ENCODE results near the gene TIMM17B.

Gene TIMM17B

GRCh38 chrX:48897625-48898306, at the start of gene TIMM17B, which contains the start of gene PQBP1:
Gene TIMM17B, minus strand, starts transcription at chrX:48897768. Its CDS starts 19 bp downstream, at chrX:48897749.
Gene PQBP1, plus strand, starts transcription at chrX:48897930. Its CDS starts 580 bp downstream, at chrX:48898510.
- Histone ChIP-seq H3K36me3 (replicated peaks) (peaks cover 50% of the 10 kb centered on the region), H3K4me3 (peak within 1 kb of the TSS; percentile 73), H3K27me3 (ENCODE audit: low read depth) (no peaks in the 10 kb centered on the region), H3K9me3 (no peaks in the 10 kb centered on the region), H3K4me1 (peaks cover 5% of the 10 kb centered on the region)
- DNase-seq (ENCODE audit: low spot score in 2 of 2), result peak; percentile 96 to 98
- in situ Hi-C loops (cut with MboI; ENCODE audit: low sequenced_read_pairs), result loop anchor here (5.0 kb wide), 1 partner anchor 270 kb away; no protein-coding TSS in a partner anchor

GRCh38 chrX:48945517-48946348, 48.2 kb upstream of the TIMM17B start:
- H3K4me1 ChIP-seq, result no peaks in the 10 kb centered on the region
- H3K4me3 ChIP-seq, result no peak overlapping the region
- no peaks in the 10 kb centered on the region for H3K27me3 ChIP-seq (ENCODE audit: low read depth)
- peaks cover 23% of the 10 kb centered on the region for H3K36me3 ChIP-seq (replicated peaks)
- H3K9me3 ChIP-seq, result no peaks in the 10 kb centered on the region
- peak; percentile 14 to 78 for DNase-seq (ENCODE audit: low spot score in 2 of 2)
- in situ Hi-C loops (cut with MboI; ENCODE audit: low sequenced_read_pairs), result no loop called here

DNA sequence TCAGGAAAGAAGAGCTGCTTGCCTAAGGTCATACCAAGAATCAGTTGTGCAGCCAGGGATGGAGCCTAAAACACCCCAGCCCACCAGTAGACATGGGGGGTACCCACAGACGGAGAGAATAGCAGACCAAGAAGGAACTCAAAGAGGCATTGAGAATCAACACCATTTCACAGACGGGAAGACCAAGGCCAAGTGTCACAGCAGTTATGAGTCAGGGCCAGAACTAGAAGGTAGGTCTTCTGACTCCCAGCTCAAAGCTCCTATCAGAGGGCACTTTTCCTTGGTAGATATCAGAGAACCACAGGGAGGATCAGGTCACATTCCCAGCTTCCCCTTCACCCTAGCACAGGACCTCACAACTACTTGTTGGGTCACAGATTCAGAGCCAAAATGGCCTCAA, 45.3 kb upstream of the TIMM17B start:
- in situ Hi-C loops (cut with MboI; ENCODE audit: low sequenced_read_pairs), result no loop called here
- DNase-seq (ENCODE audit: low spot score in 2 of 2), result no peak
- Histone ChIP-seq H3K27me3 (ENCODE audit: low read depth) (no peaks in the 10 kb centered on the region), H3K9me3 (no peaks in the 10 kb centered on the region), H3K4me1 (no peaks in the 10 kb centered on the region), H3K4me3 (no peak overlapping the region), H3K36me3 (replicated peaks) (peaks cover 39% of the 10 kb centered on the region)

- Histone ChIP-seq H3K9me3 (no peaks in the 10 kb centered on the region), H3K4me1 (no peaks in the 10 kb centered on the region), H3K4me3 (no peak overlapping the region), H3K36me3 (replicated peaks) (peaks cover 53% of the 10 kb centered on the region), H3K27me3 (ENCODE audit: low read depth) (no peaks in the 10 kb centered on the region)
- no peak for DNase-seq (ENCODE audit: low spot score in 2 of 2)
- in situ Hi-C loops (cut with MboI; ENCODE audit: low sequenced_read_pairs), result no loop called here
These were observed 42.9 kb upstream of the TIMM17B start for GRCh38 chrX:48940404-48940955.

DNA sequence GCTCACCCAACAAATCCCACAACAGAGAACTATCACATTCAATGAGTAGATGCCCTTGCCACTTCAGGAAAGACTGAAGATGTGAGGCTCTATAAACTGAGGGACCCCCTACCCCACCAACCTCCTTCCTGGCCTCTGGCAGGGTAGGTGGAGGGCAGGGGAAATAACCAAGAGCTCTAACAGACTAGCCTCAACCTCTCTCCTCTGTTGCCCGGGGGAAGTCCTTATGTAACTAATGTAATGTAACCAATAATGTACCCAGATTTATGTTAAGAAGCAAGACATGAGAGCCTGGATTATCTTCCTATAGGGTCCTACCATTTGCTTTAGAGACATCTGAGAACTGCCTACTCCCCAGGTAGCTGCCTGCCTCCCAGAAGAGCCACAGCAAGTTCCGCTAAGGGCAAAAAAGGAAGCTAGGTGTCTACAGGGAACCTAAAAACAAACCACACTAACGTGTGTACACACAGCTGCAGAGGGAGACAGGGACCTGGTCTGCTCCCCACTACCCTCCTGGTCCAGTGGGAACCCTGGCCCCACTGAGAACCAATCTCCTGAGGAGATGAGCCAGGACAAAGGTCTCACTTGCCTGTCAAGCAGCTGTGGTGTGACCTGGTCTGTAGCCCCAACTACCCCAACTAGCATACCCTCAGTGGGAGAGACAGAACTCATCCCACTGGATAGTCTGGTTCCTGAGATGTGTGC, 42.1 kb upstream of the TIMM17B start:
- in situ Hi-C loops (cut with MboI; ENCODE audit: low sequenced_read_pairs), result no loop called here

DNA sequence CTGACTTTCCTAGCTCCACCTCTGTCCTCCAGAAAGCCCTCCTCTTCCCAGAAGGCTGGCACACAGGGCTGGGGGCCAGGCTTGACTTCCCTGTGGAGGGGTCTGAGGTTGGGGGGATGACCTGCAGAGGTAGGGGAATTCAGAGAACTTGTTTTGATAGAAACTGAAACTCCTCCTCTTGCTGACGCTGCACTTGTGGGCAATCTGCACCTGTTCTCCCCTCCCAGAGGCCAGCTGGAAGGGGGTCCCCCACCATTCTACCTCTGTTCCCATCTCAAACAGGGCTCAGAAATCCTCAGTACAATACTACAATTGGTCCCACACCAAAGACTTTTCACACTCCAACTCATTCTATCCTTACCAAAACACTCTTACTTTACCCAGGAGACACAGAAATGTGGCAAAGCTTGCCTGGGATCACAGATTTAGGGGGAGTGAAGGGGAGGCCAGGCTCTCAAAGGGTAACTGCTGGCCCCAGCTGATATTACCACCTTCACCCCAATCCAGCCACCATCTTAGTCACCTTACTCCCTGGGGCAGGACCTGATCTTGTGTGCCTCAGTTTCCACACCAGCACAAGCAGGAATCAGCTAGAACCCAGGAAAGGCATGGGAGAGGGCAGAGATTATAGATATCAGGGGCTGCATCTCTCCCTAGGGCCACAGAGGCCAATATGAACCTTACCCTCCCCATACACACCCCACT, 41.3 kb upstream of the TIMM17B start:
- no peaks in the 10 kb centered on the region for H3K4me1 ChIP-seq
- in situ Hi-C loops (cut with MboI; ENCODE audit: low sequenced_read_pairs), result no loop called here
- no peak overlapping the region for H3K4me3 ChIP-seq
- no peaks in the 10 kb centered on the region for H3K9me3 ChIP-seq
- H3K27me3 ChIP-seq (ENCODE audit: low read depth), result no peaks in the 10 kb centered on the region
- H3K36me3 ChIP-seq (replicated peaks), result peaks cover 61% of the 10 kb centered on the region
- no peak for DNase-seq (ENCODE audit: low spot score in 2 of 2)

More for the DNA sequence above, 42.1 kb upstream of the TIMM17B start:
- Histone ChIP-seq H3K9me3 (no peaks in the 10 kb centered on the region), H3K4me3 (no peak overlapping the region), H3K27me3 (ENCODE audit: low read depth) (no peaks in the 10 kb centered on the region), H3K4me1 (no peaks in the 10 kb centered on the region), H3K36me3 (replicated peaks) (peaks cover 54% of the 10 kb centered on the region)
- no peak for DNase-seq (ENCODE audit: low spot score in 2 of 2)

GRCh38 chrX:48937054-48937907, 39.7 kb upstream of the TIMM17B start:
- Histone ChIP-seq H3K9me3 (no peaks in the 10 kb centered on the region), H3K4me3 (no peak overlapping the region), H3K36me3 (replicated peaks) (peaks cover 63% of the 10 kb centered on the region), H3K27me3 (ENCODE audit: low read depth) (no peaks in the 10 kb centered on the region), H3K4me1 (no peaks in the 10 kb centered on the region)
- DNase-seq (ENCODE audit: low spot score in 2 of 2), result no peak
- in situ Hi-C loops (cut with MboI; ENCODE audit: low sequenced_read_pairs), result no loop called here

DNA sequence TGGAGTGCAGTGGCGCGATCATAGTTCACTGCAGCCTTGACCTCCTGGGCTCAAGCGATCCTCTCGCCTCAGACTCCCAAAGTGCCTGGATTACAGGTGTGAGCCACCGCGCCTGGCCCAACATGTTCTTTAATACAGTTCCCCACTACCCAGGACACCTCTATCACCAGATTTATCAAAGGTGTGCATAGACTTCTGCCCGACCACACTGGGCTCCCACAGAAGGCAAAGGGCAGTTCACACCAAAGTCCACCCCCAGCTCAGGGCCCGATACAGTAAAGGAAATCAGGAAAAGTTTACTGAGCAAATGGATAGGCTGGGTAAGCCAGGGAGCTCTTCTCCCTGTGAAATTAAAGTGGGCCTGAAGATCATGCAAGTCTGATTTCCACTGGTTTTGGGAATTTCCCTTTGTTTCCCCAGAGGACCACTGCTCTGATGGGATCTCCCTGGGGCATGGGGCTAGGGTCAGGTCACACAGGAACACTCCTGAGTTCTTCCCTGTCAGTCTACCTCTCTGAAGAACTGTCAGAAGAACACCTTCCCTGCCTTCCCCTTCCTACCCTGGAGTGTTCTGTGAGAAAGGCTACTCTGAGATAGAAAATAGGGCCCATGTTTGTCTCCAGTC, 39.0 kb upstream of the TIMM17B start:
- Histone ChIP-seq H3K36me3 (replicated peaks) (peaks cover 60% of the 10 kb centered on the region), H3K9me3 (no peaks in the 10 kb centered on the region), H3K4me1 (no peaks in the 10 kb centered on the region), H3K4me3 (no peak overlapping the region), H3K27me3 (ENCODE audit: low read depth) (no peaks in the 10 kb centered on the region)
- in situ Hi-C loops (cut with MboI; ENCODE audit: low sequenced_read_pairs), result no loop called here
- no peak for DNase-seq (ENCODE audit: low spot score in 2 of 2)

DNA sequence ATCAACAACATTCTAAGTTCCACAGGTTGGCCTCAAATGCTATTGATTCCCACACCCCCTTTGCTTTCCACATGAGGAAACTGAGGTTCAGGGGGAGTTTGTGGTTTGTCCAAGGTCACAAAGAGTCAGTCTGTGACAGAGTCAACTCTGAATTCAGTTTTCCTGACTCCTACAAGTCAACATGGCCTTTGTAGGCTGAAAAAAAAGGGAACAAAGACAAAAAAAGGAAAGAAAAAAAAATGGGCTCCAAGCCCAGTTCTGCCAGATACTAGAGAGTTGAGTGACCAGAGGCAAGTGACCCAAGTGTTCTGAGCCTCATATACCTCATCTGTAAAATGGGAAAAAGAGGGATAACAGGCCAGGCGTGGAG, 37.7 kb upstream of the TIMM17B start:
- Histone ChIP-seq H3K9me3 (no peaks in the 10 kb centered on the region), H3K4me1 (no peaks in the 10 kb centered on the region), H3K36me3 (replicated peaks) (peaks cover 53% of the 10 kb centered on the region), H3K4me3 (no peak overlapping the region), H3K27me3 (ENCODE audit: low read depth) (no peaks in the 10 kb centered on the region)
- in situ Hi-C loops (cut with MboI; ENCODE audit: low sequenced_read_pairs), result no loop called here
- no peak for DNase-seq (ENCODE audit: low spot score in 2 of 2)

GRCh38 chrX:48934581-48935300, 37.2 kb upstream of the TIMM17B start:
- in situ Hi-C loops (cut with MboI; ENCODE audit: low sequenced_read_pairs), result no loop called here
- H3K4me3 ChIP-seq, result no peak overlapping the region
- H3K27me3 ChIP-seq (ENCODE audit: low read depth), result no peaks in the 10 kb centered on the region
- no peaks in the 10 kb centered on the region for H3K4me1 ChIP-seq
- H3K36me3 ChIP-seq (replicated peaks), result peaks cover 53% of the 10 kb centered on the region
- H3K9me3 ChIP-seq, result no peaks in the 10 kb centered on the region
- DNase-seq (ENCODE audit: low spot score in 2 of 2), result no peak

DNA sequence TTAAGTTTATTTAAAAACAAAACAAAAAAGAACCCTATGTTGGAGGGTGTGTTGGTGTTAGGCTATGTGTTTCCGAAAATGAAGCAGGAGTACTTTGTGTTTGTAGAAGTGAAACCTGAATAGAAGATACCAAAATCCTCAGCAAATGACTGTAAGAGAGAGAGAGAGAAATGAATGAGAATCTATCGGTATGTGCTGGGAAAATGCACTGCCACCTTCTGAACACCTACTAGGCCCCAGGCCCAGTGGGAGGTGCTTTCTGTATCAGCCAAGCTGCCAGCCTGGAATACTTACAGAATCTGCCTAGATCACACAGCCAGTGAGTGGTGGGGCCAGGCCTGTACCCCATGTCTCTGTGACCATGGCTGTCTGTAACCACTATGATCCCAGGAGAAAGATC, 36.2 kb upstream of the TIMM17B start:
- in situ Hi-C loops (cut with MboI; ENCODE audit: low sequenced_read_pairs), result no loop called here
- H3K36me3 ChIP-seq (replicated peaks), result peaks cover 55% of the 10 kb centered on the region

More for the DNA sequence above, 36.2 kb upstream of the TIMM17B start:
- H3K9me3 ChIP-seq, result no peaks in the 10 kb centered on the region
- H3K4me3 ChIP-seq, result no peak overlapping the region
- 0 out of 2 replicates have a peak, but pooled peaks cover 4% of the 10 kb centered on the region for H3K4me1 ChIP-seq
- H3K27me3 ChIP-seq (ENCODE audit: low read depth), result no peaks in the 10 kb centered on the region
- DNase-seq (ENCODE audit: low spot score in 2 of 2), result no peak
